ENCODE data around the gene NUP210L. TPM values are rescaled to one million over a fixed set of nuclear protein-coding genes. Genes with fewer than 3 reads are reported as not detected.
A peak's percentile ranks its signal among the peaks of the same experiment; 100 is the strongest.
"Not testable (repeated sequence)": the region's sequence is repeated elsewhere in the genome, so short reads cannot be mapped to it uniquely, and the experiment has no call there.

Gene NUP210L
- polyA plus RNA-seq, 2 donors = 0.02 TPM; not detected in 1

DNA sequence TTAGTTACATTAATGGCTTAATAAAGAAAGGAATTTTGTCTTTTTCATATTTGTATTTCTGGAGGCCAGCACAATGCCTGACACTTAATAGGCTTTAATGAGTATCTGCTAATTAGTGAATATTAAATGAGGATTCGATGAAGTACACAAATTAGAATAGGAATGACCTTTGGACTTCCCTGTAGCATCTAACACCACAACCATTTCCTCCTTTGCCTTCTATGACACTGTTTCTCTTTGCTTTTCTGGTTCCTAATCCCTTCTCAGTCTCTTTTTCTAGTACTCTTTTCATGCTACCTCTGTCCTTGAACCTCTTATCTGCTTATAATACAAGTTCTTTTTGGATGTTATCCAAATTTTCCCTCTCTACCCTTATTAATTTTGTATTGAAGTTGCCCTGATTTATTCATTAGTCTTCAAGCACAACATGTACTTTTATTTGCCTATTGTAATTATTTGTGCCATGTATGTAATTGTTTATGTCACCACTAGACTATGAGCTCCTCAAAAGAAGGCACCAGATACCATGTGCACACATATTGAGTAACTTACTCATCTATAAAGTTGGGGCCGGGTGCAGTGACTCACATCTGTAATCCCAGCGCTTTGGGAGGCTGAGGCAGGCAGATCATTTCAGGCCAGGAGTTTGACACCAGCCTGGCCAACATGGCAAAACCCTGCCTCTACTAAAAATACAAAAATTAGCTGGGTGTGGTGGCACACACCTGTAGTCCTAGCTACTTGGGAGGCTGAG is 140.5 kb downstream of the NUP210L start:
- Histone ChIP-seq H3K36me3 (ENCODE audit: control insufficient read depth in 2 of 2, insufficient read depth in 2 of 2, low read length in 1 of 2) (no peaks in the 10 kb centered on the region), H3K4me3 (ENCODE audit: low read depth in 1 of 2, low read length in 2 of 2) (no peak overlapping the region), H3K27ac (ENCODE audit: low read depth in 2 of 2, low read length in 1 of 2) (no peak overlapping the region), H3K27me3 (ENCODE audit: control insufficient read depth in 1 of 2, insufficient read depth in 2 of 2, low read length in 2 of 2) (no peaks in the 10 kb centered on the region), H3K4me1 (ENCODE audit: control insufficient read depth in 2 of 2, insufficient read depth in 2 of 2, low read length in 1 of 2) (no peaks in the 10 kb centered on the region), H3K9me3 (ENCODE audit: control insufficient read depth in 2 of 2, insufficient read depth in 1 of 2, low read depth in 1 of 2, low read length in 1 of 2) (no peaks in the 10 kb centered on the region)
- 63 to 69% methylated on average over 3 of the region's 3 CpGs for WGBS, 2 donors

DNA sequence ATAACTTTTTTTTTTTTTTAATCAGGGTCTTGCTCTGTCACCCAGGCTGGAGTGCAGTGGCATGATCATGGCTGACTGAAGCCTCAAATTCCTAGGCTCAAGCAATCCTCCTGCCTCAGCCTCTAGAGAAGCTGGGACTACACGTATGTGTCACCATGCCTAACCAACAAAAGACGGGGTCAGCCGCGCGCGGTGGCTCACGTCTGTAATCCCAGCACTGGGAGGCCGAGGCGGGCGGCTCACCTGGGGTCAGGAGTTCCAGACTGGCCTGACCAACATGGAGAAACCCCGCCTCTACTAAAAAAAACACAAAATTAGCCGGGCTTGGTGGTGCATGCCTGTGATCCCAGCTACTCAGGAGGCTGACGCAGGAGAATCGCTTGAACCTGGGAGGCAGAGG is 142.3 kb downstream of the NUP210L start:
- H3K4me3 ChIP-seq (ENCODE audit: low read depth in 1 of 2, low read length in 2 of 2); H3K4me1 ChIP-seq (ENCODE audit: control insufficient read depth in 2 of 2, insufficient read depth in 2 of 2, low read length in 1 of 2); H3K27me3 ChIP-seq (ENCODE audit: control insufficient read depth in 1 of 2, insufficient read depth in 2 of 2, low read length in 2 of 2); H3K9me3 ChIP-seq (ENCODE audit: control insufficient read depth in 2 of 2, insufficient read depth in 1 of 2, low read depth in 1 of 2, low read length in 1 of 2); H3K36me3 ChIP-seq (ENCODE audit: control insufficient read depth in 2 of 2, insufficient read depth in 2 of 2, low read length in 1 of 2); H3K27ac ChIP-seq (ENCODE audit: low read depth in 2 of 2, low read length in 1 of 2): not testable (repeated sequence)
- 93 to 95% methylated on average over 14 of the region's 14 CpGs for WGBS, 2 donors

DNA sequence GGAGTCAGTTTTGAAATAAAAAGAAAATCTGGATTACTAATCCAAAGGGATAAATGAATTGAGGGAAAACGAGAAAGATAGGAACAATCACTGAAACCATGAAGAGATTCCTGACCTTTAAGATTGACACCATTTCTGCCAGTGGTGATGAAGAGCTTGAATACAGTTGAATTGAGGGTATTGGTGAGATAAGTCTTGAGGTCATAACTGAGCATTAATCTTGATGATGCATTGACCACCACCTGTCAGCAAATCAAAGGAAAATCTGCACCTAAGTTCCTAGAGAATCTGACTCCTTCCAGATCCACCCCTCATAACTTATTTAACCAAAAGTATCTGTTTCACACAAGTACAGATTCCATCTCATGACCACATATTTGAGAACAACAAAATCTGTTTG is 142.7 kb downstream of the NUP210L start:
- WGBS, 2 donors = 59 to 73% methylated on average over 1 of the region's 1 CpG
- Histone ChIP-seq H3K9me3 (ENCODE audit: control insufficient read depth in 2 of 2, insufficient read depth in 1 of 2, low read depth in 1 of 2, low read length in 1 of 2) (no peaks in the 10 kb centered on the region), H3K4me3 (ENCODE audit: low read depth in 1 of 2, low read length in 2 of 2) (no peak overlapping the region), H3K4me1 (ENCODE audit: control insufficient read depth in 2 of 2, insufficient read depth in 2 of 2, low read length in 1 of 2) (no peaks in the 10 kb centered on the region), H3K27me3 (ENCODE audit: control insufficient read depth in 1 of 2, insufficient read depth in 2 of 2, low read length in 2 of 2) (no peaks in the 10 kb centered on the region), H3K27ac (ENCODE audit: low read depth in 2 of 2, low read length in 1 of 2) (no peak overlapping the region), H3K36me3 (ENCODE audit: control insufficient read depth in 2 of 2, insufficient read depth in 2 of 2, low read length in 1 of 2) (no peaks in the 10 kb centered on the region)

DNA sequence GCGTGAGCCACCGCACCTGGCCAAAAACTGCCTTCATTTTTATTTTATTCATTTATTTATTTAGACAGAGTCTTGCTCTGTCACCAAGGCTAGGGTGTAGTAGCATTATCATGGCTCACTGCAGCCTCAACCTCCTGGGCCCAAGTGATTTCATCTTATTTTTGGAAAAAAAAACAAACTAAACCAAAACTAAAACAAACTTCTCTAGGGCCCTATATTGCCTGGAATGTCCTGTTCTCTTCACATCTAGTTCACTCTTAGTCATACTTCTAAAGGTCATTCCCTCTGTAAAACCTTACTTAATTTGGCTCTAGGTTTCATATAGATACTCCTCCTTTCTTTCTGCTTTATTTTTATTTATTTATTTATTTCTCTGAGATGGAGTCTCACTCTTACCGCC is 148.7 kb downstream of the NUP210L start:
- Histone ChIP-seq H3K36me3 (ENCODE audit: control insufficient read depth in 2 of 2, insufficient read depth in 2 of 2, low read length in 1 of 2) (no peaks in the 10 kb centered on the region), H3K27ac (ENCODE audit: low read depth in 2 of 2, low read length in 1 of 2) (no peak overlapping the region), H3K4me1 (ENCODE audit: control insufficient read depth in 2 of 2, insufficient read depth in 2 of 2, low read length in 1 of 2) (no peaks in the 10 kb centered on the region), H3K9me3 (ENCODE audit: control insufficient read depth in 2 of 2, insufficient read depth in 1 of 2, low read depth in 1 of 2, low read length in 1 of 2) (no peaks in the 10 kb centered on the region), H3K27me3 (ENCODE audit: control insufficient read depth in 1 of 2, insufficient read depth in 2 of 2, low read length in 2 of 2) (no peaks in the 10 kb centered on the region), H3K4me3 (ENCODE audit: low read depth in 1 of 2, low read length in 2 of 2) (no peak overlapping the region)
- 91 to 93% methylated on average over 3 of the region's 3 CpGs for WGBS, 2 donors

DNA sequence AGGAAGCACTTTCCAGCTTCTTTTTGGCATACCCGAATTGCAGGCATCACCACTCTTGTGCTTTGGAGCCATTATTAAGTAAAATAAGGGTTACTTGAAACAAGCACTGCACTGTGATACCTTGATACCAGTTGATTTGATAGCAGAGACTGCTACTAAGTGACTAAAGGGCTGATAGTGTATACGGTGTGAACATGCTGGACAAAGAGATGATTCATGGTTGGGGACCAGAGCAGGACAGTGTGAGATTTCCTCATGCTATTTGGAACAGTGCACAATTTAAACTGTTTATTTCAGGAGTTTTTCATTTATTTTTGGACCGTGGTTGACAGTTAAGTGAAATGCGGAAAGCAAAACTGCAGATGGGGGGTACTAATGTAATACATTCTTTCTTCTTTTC is 154.5 kb downstream of the NUP210L start:
- Histone ChIP-seq H3K4me1 (ENCODE audit: control insufficient read depth in 2 of 2, insufficient read depth in 2 of 2, low read length in 1 of 2) (no peaks in the 10 kb centered on the region), H3K27ac (ENCODE audit: low read depth in 2 of 2, low read length in 1 of 2) (no peak overlapping the region)
- WGBS, 2 donors = 73 to 79% methylated on average over 4 of the region's 4 CpGs

DNA sequence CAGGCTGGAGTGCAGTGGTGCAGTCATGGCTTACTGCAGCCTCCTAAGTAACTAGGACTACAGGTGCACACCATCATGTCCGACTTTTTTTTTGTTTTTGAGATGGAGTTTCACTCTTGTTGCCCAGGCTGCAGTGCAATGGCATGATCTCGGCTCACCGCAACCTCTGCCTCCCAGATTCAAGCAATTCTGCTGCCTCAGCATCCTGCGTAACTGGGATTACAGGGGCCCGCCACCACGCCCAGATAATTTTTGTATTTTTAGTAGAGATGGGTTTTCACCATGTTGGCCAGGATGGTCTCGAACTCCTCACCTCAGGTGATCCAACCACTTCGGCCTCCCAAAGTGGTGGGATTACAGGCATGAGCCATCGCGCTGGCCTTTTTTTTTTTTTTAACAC is 158.0 kb downstream of the NUP210L start:
- H3K4me1 ChIP-seq (ENCODE audit: control insufficient read depth in 2 of 2, insufficient read depth in 2 of 2, low read length in 1 of 2); H3K27me3 ChIP-seq (ENCODE audit: control insufficient read depth in 1 of 2, insufficient read depth in 2 of 2, low read length in 2 of 2); H3K9me3 ChIP-seq (ENCODE audit: control insufficient read depth in 2 of 2, insufficient read depth in 1 of 2, low read depth in 1 of 2, low read length in 1 of 2); H3K36me3 ChIP-seq (ENCODE audit: control insufficient read depth in 2 of 2, insufficient read depth in 2 of 2, low read length in 1 of 2); H3K27ac ChIP-seq (ENCODE audit: low read depth in 2 of 2, low read length in 1 of 2); H3K4me3 ChIP-seq (ENCODE audit: low read depth in 1 of 2, low read length in 2 of 2): not testable (repeated sequence)
- WGBS, 2 donors = 91 to 92% methylated on average over 10 of the region's 10 CpGs

More for the DNA sequence above, 154.5 kb downstream of the NUP210L start:
- H3K36me3 ChIP-seq (ENCODE audit: control insufficient read depth in 2 of 2, insufficient read depth in 2 of 2, low read length in 1 of 2) = no peaks in the 10 kb centered on the region
- H3K9me3 ChIP-seq (ENCODE audit: control insufficient read depth in 2 of 2, insufficient read depth in 1 of 2, low read depth in 1 of 2, low read length in 1 of 2) = no peaks in the 10 kb centered on the region
- H3K27me3 ChIP-seq (ENCODE audit: control insufficient read depth in 1 of 2, insufficient read depth in 2 of 2, low read length in 2 of 2) = no peaks in the 10 kb centered on the region
- H3K4me3 ChIP-seq (ENCODE audit: low read depth in 1 of 2, low read length in 2 of 2) = no peak overlapping the region

DNA sequence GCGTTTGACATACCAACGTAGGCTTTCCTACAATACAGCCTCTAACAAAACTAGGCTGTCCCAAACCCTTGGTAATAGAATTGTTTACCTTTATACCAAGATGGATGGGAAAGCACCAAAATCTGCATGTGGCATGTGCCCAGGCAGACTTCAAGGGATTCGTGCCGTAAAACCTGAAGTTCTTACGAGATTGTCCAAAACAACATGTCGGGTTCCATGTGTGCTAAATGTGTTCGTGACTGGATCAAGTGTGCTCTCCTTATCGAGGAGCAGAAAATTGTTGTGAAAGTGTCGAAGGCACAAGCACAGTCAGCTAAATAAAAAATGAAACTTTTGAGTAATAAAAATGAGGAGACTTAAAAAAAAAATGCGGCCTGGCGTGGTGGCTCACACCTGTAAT is 159.2 kb downstream of the NUP210L start:
- Histone ChIP-seq H3K36me3 (ENCODE audit: control insufficient read depth in 2 of 2, insufficient read depth in 2 of 2, low read length in 1 of 2) (peaks cover 0 to 5% of the 10 kb centered on the region in 2 donors), H3K4me3 (ENCODE audit: low read depth in 1 of 2, low read length in 2 of 2) (no peak overlapping the region), H3K9me3 (ENCODE audit: control insufficient read depth in 2 of 2, insufficient read depth in 1 of 2, low read depth in 1 of 2, low read length in 1 of 2) (no peaks in the 10 kb centered on the region), H3K4me1 (ENCODE audit: control insufficient read depth in 2 of 2, insufficient read depth in 2 of 2, low read length in 1 of 2) (no peaks in the 10 kb centered on the region), H3K27ac (ENCODE audit: low read depth in 2 of 2, low read length in 1 of 2) (no peak overlapping the region), H3K27me3 (ENCODE audit: control insufficient read depth in 1 of 2, insufficient read depth in 2 of 2, low read length in 2 of 2) (no peaks in the 10 kb centered on the region)
- 91 to 94% methylated on average over 11 of the region's 11 CpGs for WGBS, 2 donors

DNA sequence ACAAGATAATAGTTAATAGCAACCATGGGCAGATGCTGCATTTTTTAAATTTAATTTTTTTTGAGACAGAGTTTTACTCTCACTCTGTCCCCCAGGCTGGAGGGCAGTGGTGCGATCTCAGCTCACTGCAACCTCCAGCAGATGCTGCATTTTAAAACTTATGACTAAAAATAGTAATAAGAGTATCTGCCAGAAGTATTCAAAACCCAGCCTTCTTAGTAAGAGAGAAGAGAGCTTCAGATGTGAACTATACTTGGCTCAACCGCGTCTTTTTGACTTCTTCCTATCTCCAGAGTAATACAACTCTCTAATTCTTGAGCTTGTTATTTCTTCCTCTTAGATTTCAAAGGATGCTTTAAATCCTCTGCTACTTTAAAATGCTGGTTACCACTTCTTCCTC is 159.7 kb downstream of the NUP210L start:
- no peaks in the 10 kb centered on the region for H3K4me1 ChIP-seq (ENCODE audit: control insufficient read depth in 2 of 2, insufficient read depth in 2 of 2, low read length in 1 of 2)
- H3K4me3 ChIP-seq (ENCODE audit: low read depth in 1 of 2, low read length in 2 of 2) = no peak overlapping the region
- 84% methylated on average over 3 of the region's 3 CpGs for WGBS, 2 donors
- H3K27ac ChIP-seq (ENCODE audit: low read depth in 2 of 2, low read length in 1 of 2) = no peak overlapping the region
- H3K9me3 ChIP-seq (ENCODE audit: control insufficient read depth in 2 of 2, insufficient read depth in 1 of 2, low read depth in 1 of 2, low read length in 1 of 2) = no peaks in the 10 kb centered on the region
- H3K36me3 ChIP-seq (ENCODE audit: control insufficient read depth in 2 of 2, insufficient read depth in 2 of 2, low read length in 1 of 2) = peaks cover 0 to 5% of the 10 kb centered on the region in 2 donors
- no peaks in the 10 kb centered on the region for H3K27me3 ChIP-seq (ENCODE audit: control insufficient read depth in 1 of 2, insufficient read depth in 2 of 2, low read length in 2 of 2)

DNA sequence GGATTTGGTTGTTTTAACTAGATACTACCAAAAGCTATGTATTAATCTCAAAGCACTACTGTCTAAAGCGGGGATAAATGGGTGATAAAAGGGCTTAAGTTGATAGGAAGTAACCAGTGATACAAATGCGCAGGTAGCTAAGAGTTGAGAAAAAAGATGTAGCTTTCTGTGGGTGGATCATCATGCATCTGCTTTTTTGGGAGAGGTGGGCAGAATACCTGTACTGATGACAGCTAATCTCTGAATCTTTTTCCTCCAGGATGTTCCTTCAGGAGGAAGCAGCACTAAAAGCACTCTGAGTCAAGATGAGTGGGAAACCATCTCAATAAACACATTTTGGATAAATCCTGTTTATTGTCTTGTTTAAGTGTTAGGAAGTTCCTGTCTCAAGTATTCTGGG is 163.1 kb downstream of the NUP210L start:
- H3K9me3 ChIP-seq (ENCODE audit: control insufficient read depth in 2 of 2, insufficient read depth in 1 of 2, low read depth in 1 of 2, low read length in 1 of 2) = no peaks in the 10 kb centered on the region
- peaks cover 0 to 5% of the 10 kb centered on the region in 2 donors for H3K36me3 ChIP-seq (ENCODE audit: control insufficient read depth in 2 of 2, insufficient read depth in 2 of 2, low read length in 1 of 2)
- H3K4me1 ChIP-seq (ENCODE audit: control insufficient read depth in 2 of 2, insufficient read depth in 2 of 2, low read length in 1 of 2) = no peaks in the 10 kb centered on the region
- no peak overlapping the region for H3K27ac ChIP-seq (ENCODE audit: low read depth in 2 of 2, low read length in 1 of 2)
- peak overlapping the region in 1 of 2 donors; percentile 96 for H3K4me3 ChIP-seq (ENCODE audit: low read depth in 1 of 2, low read length in 2 of 2)
- no peaks in the 10 kb centered on the region for H3K27me3 ChIP-seq (ENCODE audit: control insufficient read depth in 1 of 2, insufficient read depth in 2 of 2, low read length in 2 of 2)
- 73 to 93% methylated on average over 2 of the region's 2 CpGs for WGBS, 2 donors

DNA sequence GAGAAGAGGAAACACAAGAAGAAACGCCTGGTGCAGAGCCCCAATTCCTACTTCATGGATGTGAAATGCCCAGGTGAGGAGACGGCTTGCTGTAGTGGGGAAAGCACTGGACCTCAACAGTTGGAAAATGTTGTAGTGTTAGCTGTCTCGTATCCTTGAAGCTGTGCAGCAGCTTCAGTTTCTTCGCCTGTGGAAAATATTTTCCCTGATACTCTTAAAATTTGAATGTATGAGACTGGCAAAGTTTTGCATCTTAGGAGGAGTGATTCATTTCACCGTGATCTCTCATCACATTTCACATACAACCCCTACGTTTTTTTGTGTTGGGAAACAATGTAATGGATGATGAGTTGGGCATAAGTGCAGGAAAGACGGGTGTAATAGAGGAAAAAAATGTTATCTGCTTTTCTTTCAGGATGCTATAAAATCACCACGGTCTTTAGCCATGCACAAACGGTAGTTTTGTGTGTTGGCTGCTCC is 163.7 kb downstream of the NUP210L start:
- WGBS, 2 donors = 8 to 11% methylated on average over 9 of the region's 9 CpGs

More for the DNA sequence above, 163.7 kb downstream of the NUP210L start:
- peak overlapping the region; percentile 72 to 96 for H3K4me3 ChIP-seq (ENCODE audit: low read depth in 1 of 2, low read length in 2 of 2)
- H3K4me1 ChIP-seq (ENCODE audit: control insufficient read depth in 2 of 2, insufficient read depth in 2 of 2, low read length in 1 of 2) = no peaks in the 10 kb centered on the region
- peaks cover 0 to 5% of the 10 kb centered on the region in 2 donors for H3K36me3 ChIP-seq (ENCODE audit: control insufficient read depth in 2 of 2, insufficient read depth in 2 of 2, low read length in 1 of 2)
- no peaks in the 10 kb centered on the region for H3K9me3 ChIP-seq (ENCODE audit: control insufficient read depth in 2 of 2, insufficient read depth in 1 of 2, low read depth in 1 of 2, low read length in 1 of 2)
- H3K27me3 ChIP-seq (ENCODE audit: control insufficient read depth in 1 of 2, insufficient read depth in 2 of 2, low read length in 2 of 2) = no peaks in the 10 kb centered on the region
- H3K27ac ChIP-seq (ENCODE audit: low read depth in 2 of 2, low read length in 1 of 2) = peak overlapping the region; percentile 92 to 99
